Measurements from ENCODE around the gene PIK3C2G.
A peak's percentile ranks its signal among the peaks of the same experiment; 100 is the strongest.

PIK3C2G gene

GRCh38 chr12:18634382-18634781, 373.1 kb downstream of the PIK3C2G start:
- Histone ChIP-seq H2AFZ (ENCODE audit: low read depth, low read length) (no peak overlapping the region), H3K79me1 (replicated peaks; ENCODE audit: low read length, poor library complexity, severe bottlenecking) (no peaks in the 10 kb centered on the region), H3K4me3 (ENCODE audit: insufficient read depth in 1 of 2, low read depth in 1 of 2, low read length in 2 of 2) (no peak overlapping the region), H4K91ac (ENCODE audit: low read length) (no peak overlapping the region), H2AK5ac (ENCODE audit: low read length, severe bottlenecking) (no peak overlapping the region), H3K36me3 (ENCODE audit: control insufficient read depth in 1 of 2, insufficient read depth in 2 of 2, low read depth in 1 of 2, low read length in 2 of 2) (no peaks in the 10 kb centered on the region), H3K27ac (ENCODE audit: low read length, poor library complexity, severe bottlenecking) (no peak overlapping the region), H2BK120ac (ENCODE audit: low read depth, low read length) (no peak overlapping the region), H3K4me1 (ENCODE audit: control insufficient read depth, insufficient read depth, low read depth, low read length) (no peaks in the 10 kb centered on the region), H3K9ac (ENCODE audit: low read length) (no peak overlapping the region), H3K4ac (ENCODE audit: low read depth in 1 of 2, low read length in 2 of 2) (no peak overlapping the region), H4K8ac (ENCODE audit: low read length) (no peak overlapping the region), H3K4me2 (ENCODE audit: low read length, poor library complexity, severe bottlenecking) (no peak overlapping the region), H3K14ac (ENCODE audit: low read length in 2 of 2) (no peak overlapping the region), H2BK5ac (ENCODE audit: low read depth, low read length, poor library complexity, severe bottlenecking) (no peak overlapping the region), H3K27me3 (ENCODE audit: control insufficient read depth in 1 of 2, insufficient read depth in 1 of 2, low read length in 2 of 2) (no peaks in the 10 kb centered on the region), H2BK15ac (ENCODE audit: low read depth, poor library complexity, severe bottlenecking) (no peak overlapping the region), H3K9me3 (ENCODE audit: control insufficient read depth, low read length) (no peaks in the 10 kb centered on the region), H3K18ac (ENCODE audit: low read depth in 1 of 2, low read length in 2 of 2) (no peak overlapping the region), H3K23ac (ENCODE audit: low read length in 2 of 2) (no peak overlapping the region), H2BK12ac (ENCODE audit: low read length in 2 of 2) (no peak overlapping the region)
- WGBS, result 79% methylated on average over 3 of the region's 4 CpGs
- DNase-seq, result no peak

GRCh38 chr12:18640321-18640955, 379.1 kb downstream of the PIK3C2G start:
- H3K36me3 ChIP-seq (ENCODE audit: control insufficient read depth in 1 of 2, insufficient read depth in 2 of 2, low read depth in 1 of 2, low read length in 2 of 2), result no peaks in the 10 kb centered on the region
- no peak overlapping the region for H3K4me3 ChIP-seq (ENCODE audit: insufficient read depth in 1 of 2, low read depth in 1 of 2, low read length in 2 of 2)
- no peak overlapping the region for H4K8ac ChIP-seq (ENCODE audit: low read length)
- DNase-seq, result no peak
- no peak overlapping the region for H3K14ac ChIP-seq (ENCODE audit: low read length in 2 of 2)
- 100% methylated on average over 4 of the region's 4 CpGs for WGBS
- H3K4ac ChIP-seq (ENCODE audit: low read depth in 1 of 2, low read length in 2 of 2), result no peak overlapping the region
- no peak overlapping the region for H4K91ac ChIP-seq (ENCODE audit: low read length)
- no peak overlapping the region for H2AK5ac ChIP-seq (ENCODE audit: low read length, severe bottlenecking)
- H3K79me1 ChIP-seq (replicated peaks; ENCODE audit: low read length, poor library complexity, severe bottlenecking), result no peaks in the 10 kb centered on the region
- H3K4me1 ChIP-seq (ENCODE audit: control insufficient read depth, insufficient read depth, low read depth, low read length), result no peaks in the 10 kb centered on the region
- H3K18ac ChIP-seq (ENCODE audit: low read depth in 1 of 2, low read length in 2 of 2), result no peak overlapping the region
- no peak overlapping the region for H2BK12ac ChIP-seq (ENCODE audit: low read length in 2 of 2)
- H2AFZ ChIP-seq (ENCODE audit: low read depth, low read length), result no peak overlapping the region
- no peak overlapping the region for H3K27ac ChIP-seq (ENCODE audit: low read length, poor library complexity, severe bottlenecking)
- H3K27me3 ChIP-seq (ENCODE audit: control insufficient read depth in 1 of 2, insufficient read depth in 1 of 2, low read length in 2 of 2), result no peaks in the 10 kb centered on the region
- H3K4me2 ChIP-seq (ENCODE audit: low read length, poor library complexity, severe bottlenecking), result no peak overlapping the region
- no peaks in the 10 kb centered on the region for H3K9me3 ChIP-seq (ENCODE audit: control insufficient read depth, low read length)
- H2BK5ac ChIP-seq (ENCODE audit: low read depth, low read length, poor library complexity, severe bottlenecking), result no peak overlapping the region
- no peak overlapping the region for H2BK15ac ChIP-seq (ENCODE audit: low read depth, poor library complexity, severe bottlenecking)
- H3K23ac ChIP-seq (ENCODE audit: low read length in 2 of 2), result no peak overlapping the region
- no peak overlapping the region for H2BK120ac ChIP-seq (ENCODE audit: low read depth, low read length)
- H3K9ac ChIP-seq (ENCODE audit: low read length), result no peak overlapping the region

- no peaks in the 10 kb centered on the region for H3K4me1 ChIP-seq (ENCODE audit: control insufficient read depth, insufficient read depth, low read depth, low read length)
- H2AK5ac ChIP-seq (ENCODE audit: low read length, severe bottlenecking), result no peak overlapping the region
- no peaks in the 10 kb centered on the region for H3K27me3 ChIP-seq (ENCODE audit: control insufficient read depth in 1 of 2, insufficient read depth in 1 of 2, low read length in 2 of 2)
- H2BK12ac ChIP-seq (ENCODE audit: low read length in 2 of 2), result no peak overlapping the region
- no peak overlapping the region for H2BK120ac ChIP-seq (ENCODE audit: low read depth, low read length)
- no peak overlapping the region for H3K27ac ChIP-seq (ENCODE audit: low read length, poor library complexity, severe bottlenecking)
- H3K4ac ChIP-seq (ENCODE audit: low read depth in 1 of 2, low read length in 2 of 2), result peak overlapping the region in 1 of 2 experiments; percentile 2
- H3K23ac ChIP-seq (ENCODE audit: low read length in 2 of 2), result no peak overlapping the region
- no peak overlapping the region for H2AFZ ChIP-seq (ENCODE audit: low read depth, low read length)
- H3K18ac ChIP-seq (ENCODE audit: low read depth in 1 of 2, low read length in 2 of 2), result peak overlapping the region; percentile 6 to 74
- no peak overlapping the region for H2BK5ac ChIP-seq (ENCODE audit: low read depth, low read length, poor library complexity, severe bottlenecking)
- H3K4me3 ChIP-seq (ENCODE audit: insufficient read depth in 1 of 2, low read depth in 1 of 2, low read length in 2 of 2), result no peak overlapping the region
- H4K8ac ChIP-seq (ENCODE audit: low read length), result no peak overlapping the region
- peak overlapping the region; percentile 41 for H3K9ac ChIP-seq (ENCODE audit: low read length)
- no peak overlapping the region for H3K4me2 ChIP-seq (ENCODE audit: low read length, poor library complexity, severe bottlenecking)
- H4K91ac ChIP-seq (ENCODE audit: low read length), result no peak overlapping the region
- no peak overlapping the region for H3K14ac ChIP-seq (ENCODE audit: low read length in 2 of 2)
- H3K9me3 ChIP-seq (ENCODE audit: control insufficient read depth, low read length), result no peaks in the 10 kb centered on the region
- no peak overlapping the region for H2BK15ac ChIP-seq (ENCODE audit: low read depth, poor library complexity, severe bottlenecking)
- DNase-seq, result peak; percentile 86
- H3K79me1 ChIP-seq (replicated peaks; ENCODE audit: low read length, poor library complexity, severe bottlenecking), result no peaks in the 10 kb centered on the region
- no peaks in the 10 kb centered on the region for H3K36me3 ChIP-seq (ENCODE audit: control insufficient read depth in 1 of 2, insufficient read depth in 2 of 2, low read depth in 1 of 2, low read length in 2 of 2)
- WGBS, result 79% methylated on average over 2 of the region's 5 CpGs
Observed at GRCh38 chr12:18643681-18644080, 382.4 kb downstream of the PIK3C2G start.

GRCh38 chr12:18644564-18644963, 383.2 kb downstream of the PIK3C2G start:
- Histone ChIP-seq H3K79me1 (replicated peaks; ENCODE audit: low read length, poor library complexity, severe bottlenecking) (no peaks in the 10 kb centered on the region), H3K18ac (ENCODE audit: low read depth in 1 of 2, low read length in 2 of 2) (peak overlapping the region in 1 of 2 experiments; percentile 62), H3K27ac (ENCODE audit: low read length, poor library complexity, severe bottlenecking) (no peak overlapping the region), H4K91ac (ENCODE audit: low read length) (no peak overlapping the region), H2BK15ac (ENCODE audit: low read depth, poor library complexity, severe bottlenecking) (no peak overlapping the region), H3K36me3 (ENCODE audit: control insufficient read depth in 1 of 2, insufficient read depth in 2 of 2, low read depth in 1 of 2, low read length in 2 of 2) (no peaks in the 10 kb centered on the region), H3K4me3 (ENCODE audit: insufficient read depth in 1 of 2, low read depth in 1 of 2, low read length in 2 of 2) (no peak overlapping the region), H3K9me3 (ENCODE audit: control insufficient read depth, low read length) (no peaks in the 10 kb centered on the region), H2BK120ac (ENCODE audit: low read depth, low read length) (peak overlapping the region; percentile 19), H3K27me3 (ENCODE audit: control insufficient read depth in 1 of 2, insufficient read depth in 1 of 2, low read length in 2 of 2) (no peaks in the 10 kb centered on the region), H2AFZ (ENCODE audit: low read depth, low read length) (no peak overlapping the region), H2AK5ac (ENCODE audit: low read length, severe bottlenecking) (no peak overlapping the region), H2BK5ac (ENCODE audit: low read depth, low read length, poor library complexity, severe bottlenecking) (no peak overlapping the region), H3K14ac (ENCODE audit: low read length in 2 of 2) (no peak overlapping the region), H3K4me2 (ENCODE audit: low read length, poor library complexity, severe bottlenecking) (no peak overlapping the region), H3K4me1 (ENCODE audit: control insufficient read depth, insufficient read depth, low read depth, low read length) (no peaks in the 10 kb centered on the region), H3K9ac (ENCODE audit: low read length) (no peak overlapping the region), H3K4ac (ENCODE audit: low read depth in 1 of 2, low read length in 2 of 2) (no peak overlapping the region), H2BK12ac (ENCODE audit: low read length in 2 of 2) (peak overlapping the region in 1 of 2 experiments; percentile 89), H3K23ac (ENCODE audit: low read length in 2 of 2) (no peak overlapping the region), H4K8ac (ENCODE audit: low read length) (no peak overlapping the region)
- no peak for DNase-seq
- WGBS, result 87% methylated on average over 3 of the region's 3 CpGs

Measured in mesenchymal stem cell (in vitro differentiated cells and primary cell).